HG02798 (cell line): ENCODE results near the gene TMEM63B.

Source experiments
- ATAC-seq: cut with Tn5 transposase; IDR thresholded peaks from one replicate; pipeline ENCODE4 v1.9.1; 2021; ENCODE audit warnings: mild to moderate bottlenecking; ENCODE audit not compliant: unreplicated experiment, poor library complexity

The TMEM63B gene

GRCh38 chr6:44115866-44116265 is 11.5 kb upstream of the TMEM63B start:
- ATAC-seq = no peak

GRCh38 chr6:44116641-44117382 is 10.5 kb upstream of the TMEM63B start:
- ATAC-seq = no peak

- no peak for ATAC-seq
Measured at GRCh38 chr6:44117397-44118128, 9.8 kb upstream of the TMEM63B start.

GRCh38 chr6:44119704-44120262 is 7.6 kb upstream of the TMEM63B start:
- no peak for ATAC-seq

GRCh38 chr6:44120692-44121443 is 6.5 kb upstream of the TMEM63B start:
- ATAC-seq = no peak

GRCh38 chr6:44122801-44123200 is 4.6 kb upstream of the TMEM63B start:
- ATAC-seq = no peak

GRCh38 chr6:44123544-44123943 is 3.8 kb upstream of the TMEM63B start:
- ATAC-seq = no peak

- peak; percentile 39 for ATAC-seq
Measured at GRCh38 chr6:44126320-44127149, 819 bp upstream of the TMEM63B start.

- no peak for ATAC-seq
Measured at GRCh38 chr6:44128020-44128917, 915 bp downstream of the TMEM63B start.

GRCh38 chr6:44129841-44130322 is 2.5 kb downstream of the TMEM63B start:
- no peak for ATAC-seq

GRCh38 chr6:44131892-44132291 is 4.5 kb downstream of the TMEM63B start:
- no peak for ATAC-seq

GRCh38 chr6:44132476-44132875 is 5.1 kb downstream of the TMEM63B start:
- no peak for ATAC-seq

- no peak for ATAC-seq
Measured at GRCh38 chr6:44133003-44133931, 5.9 kb downstream of the TMEM63B start.

- ATAC-seq = no peak
Measured at GRCh38 chr6:44133981-44134711, 6.8 kb downstream of the TMEM63B start.

- ATAC-seq = no peak
Measured at GRCh38 chr6:44135173-44135758, 7.9 kb downstream of the TMEM63B start.

- ATAC-seq = no peak
Measured at GRCh38 chr6:44135875-44136274, 8.5 kb downstream of the TMEM63B start.
